Activated T-cell treated with anti-CD3 and anti-CD28 coated beads, Interleukin-2, amount 50 U/mL, for 4 hours (primary cell): ENCODE data around the gene CPEB4. TPM values are rescaled to one million over a fixed set of nuclear protein-coding genes. Genes with fewer than 3 reads are reported as not detected.

Experiments
- ATAC-seq, 2 donors: fragments of 200-7000 bp; cut with Tn5 transposase; one replicate each; pipeline ENCODE4 v1.10.0; 2021
- DNase-seq: peaks from one replicate; pipeline ENCODE4 v3.0.0-alpha.2; 2020
- H3K27me3 Mint-ChIP-seq: one replicate; pipeline ENCODE4 v1.8.0; 2021; ENCODE audit warnings: low read depth, mixed read lengths
- H3K36me3 Mint-ChIP-seq: one replicate; pipeline ENCODE4 v1.8.0; 2022; ENCODE audit warnings: mixed read lengths; ENCODE audit not compliant: insufficient read depth
- H3K4me1 Mint-ChIP-seq: one replicate; pipeline ENCODE4 v1.8.0; 2021; ENCODE audit warnings: low read depth, mixed read lengths
- H3K4me3 Mint-ChIP-seq: one replicate; pipeline ENCODE4 v1.8.0; 2021; ENCODE audit warnings: mild to moderate bottlenecking, moderate library complexity, mixed read lengths
- H3K9me3 Mint-ChIP-seq: one replicate; pipeline ENCODE4 v1.8.0; 2021; ENCODE audit warnings: mixed read lengths
- total RNA-seq, 3 donors: library from RNA; stranded (reverse); gene quantifications; one replicate each; pipeline ENCODE4 v1.2.1, GENCODE V29; 2021

Gene CPEB4
- total RNA-seq, 3 donors from 2014 or later = 14.4 to 17.2 (median 14.9) TPM

DNA sequence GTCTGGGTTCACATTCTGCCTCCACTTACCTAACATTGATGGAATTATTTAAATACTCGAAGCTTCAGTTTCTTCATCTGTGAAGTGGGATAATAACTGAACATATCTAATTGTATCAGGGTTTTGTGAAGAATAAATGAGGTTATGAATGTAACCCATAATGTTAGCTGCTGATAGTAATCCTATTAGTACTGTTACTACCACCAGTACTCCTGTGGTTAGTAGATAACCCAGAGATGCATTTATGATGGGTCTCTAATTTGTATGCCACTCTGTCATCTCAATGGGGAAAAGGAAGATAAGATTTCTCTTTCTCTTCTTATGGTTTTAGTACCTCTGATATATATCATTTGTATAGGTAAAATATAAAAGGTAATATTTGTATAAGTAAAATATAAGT is 16.0 kb downstream of the CPEB4 start:
- no peaks in the 10 kb centered on the region for H3K9me3 Mint-ChIP-seq
- ATAC-seq (no peak), DNase-seq (no peak)
- H3K4me1 Mint-ChIP-seq = peaks cover 36% of the 10 kb centered on the region
- H3K27me3 Mint-ChIP-seq = no peaks in the 10 kb centered on the region
- no peak overlapping the region for H3K4me3 Mint-ChIP-seq
- peaks cover 10% of the 10 kb centered on the region for H3K36me3 Mint-ChIP-seq

DNA sequence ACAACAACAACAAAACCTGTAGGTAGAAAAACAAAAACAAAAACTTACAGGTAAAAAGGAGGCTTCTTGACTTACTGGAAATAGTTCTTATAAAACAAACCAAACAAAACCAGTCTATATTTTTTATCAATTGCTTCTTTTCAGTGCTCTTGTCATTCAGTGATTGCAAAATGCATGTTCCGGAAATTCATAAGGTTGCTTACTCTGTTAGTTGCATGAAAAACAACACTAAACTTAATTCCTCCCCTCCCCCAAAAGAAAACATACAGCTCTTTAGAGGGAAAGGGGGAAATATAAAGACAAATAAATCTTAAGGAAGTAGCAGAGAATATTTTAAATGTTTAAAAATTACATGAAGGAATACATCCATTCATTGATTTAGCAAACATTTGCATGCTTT is 19.1 kb downstream of the CPEB4 start:
- peaks cover 30% of the 10 kb centered on the region for H3K4me1 Mint-ChIP-seq
- H3K27me3 Mint-ChIP-seq = no peaks in the 10 kb centered on the region
- DNase-seq (no peak), ATAC-seq (no peak)
- H3K4me3 Mint-ChIP-seq = no peak overlapping the region
- H3K9me3 Mint-ChIP-seq = no peaks in the 10 kb centered on the region
- peaks cover 8% of the 10 kb centered on the region for H3K36me3 Mint-ChIP-seq

DNA sequence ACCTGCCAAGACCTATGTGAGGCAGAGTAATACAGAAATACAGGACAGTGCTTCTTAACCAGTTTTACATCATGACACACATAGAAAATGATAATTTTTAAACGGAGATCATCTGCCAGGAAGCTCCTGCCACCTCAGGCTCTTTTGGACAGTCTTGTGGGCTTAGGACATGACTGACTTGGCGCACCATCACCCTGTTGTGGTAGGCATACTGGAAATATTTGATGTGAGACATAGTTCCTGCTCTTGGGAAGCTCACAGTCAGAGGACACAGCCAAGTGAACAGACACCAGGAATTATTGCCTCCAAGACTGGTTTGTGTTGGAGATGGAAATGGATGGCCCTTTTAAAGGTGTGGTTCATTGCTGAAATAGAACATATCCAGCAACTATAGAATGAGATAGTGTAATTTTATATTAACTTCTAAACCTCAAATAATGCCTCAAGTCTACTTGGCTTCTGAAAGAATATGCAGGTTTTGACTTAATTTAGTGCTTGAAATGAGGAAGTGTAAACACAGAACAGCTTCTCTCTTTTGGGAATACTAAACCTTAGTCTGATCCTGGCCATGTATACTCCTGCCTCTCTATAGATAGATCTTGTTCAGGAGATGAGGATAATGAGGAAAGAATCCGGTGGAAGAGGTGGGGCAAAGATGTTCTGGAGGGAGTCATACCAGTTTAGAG is 19.7 kb downstream of the CPEB4 start:
- ATAC-seq = no peak
- no peak for DNase-seq
- Mint-ChIP-seq H3K4me3 (no peak overlapping the region), H3K9me3 (no peaks in the 10 kb centered on the region), H3K36me3 (peaks cover 8% of the 10 kb centered on the region), H3K27me3 (no peaks in the 10 kb centered on the region), H3K4me1 (peaks cover 25% of the 10 kb centered on the region)

DNA sequence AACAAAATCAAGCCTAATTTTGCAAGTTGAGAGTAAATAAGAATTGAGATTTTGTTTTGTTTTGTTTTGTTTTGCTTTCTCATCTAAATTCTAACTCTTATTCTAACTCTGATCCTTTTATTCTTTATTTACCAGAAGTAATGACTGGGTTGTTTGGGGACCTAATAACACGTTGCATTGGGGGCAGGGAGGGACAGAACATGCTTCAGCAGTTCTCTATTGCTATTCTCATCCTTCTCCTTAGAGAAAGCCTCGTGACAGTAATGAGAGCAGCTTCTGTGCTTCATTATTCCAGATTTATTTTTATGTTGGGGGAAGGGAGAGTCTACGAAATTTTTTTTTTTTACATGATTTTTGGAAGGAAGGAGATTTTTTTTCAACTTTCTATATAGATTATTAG is 21.1 kb downstream of the CPEB4 start:
- peaks cover 11% of the 10 kb centered on the region for H3K36me3 Mint-ChIP-seq
- H3K4me3 Mint-ChIP-seq = no peak overlapping the region
- no peaks in the 10 kb centered on the region for H3K9me3 Mint-ChIP-seq
- DNase-seq (no peak), ATAC-seq (no peak)
- H3K27me3 Mint-ChIP-seq = no peaks in the 10 kb centered on the region
- peaks cover 20% of the 10 kb centered on the region for H3K4me1 Mint-ChIP-seq

DNA sequence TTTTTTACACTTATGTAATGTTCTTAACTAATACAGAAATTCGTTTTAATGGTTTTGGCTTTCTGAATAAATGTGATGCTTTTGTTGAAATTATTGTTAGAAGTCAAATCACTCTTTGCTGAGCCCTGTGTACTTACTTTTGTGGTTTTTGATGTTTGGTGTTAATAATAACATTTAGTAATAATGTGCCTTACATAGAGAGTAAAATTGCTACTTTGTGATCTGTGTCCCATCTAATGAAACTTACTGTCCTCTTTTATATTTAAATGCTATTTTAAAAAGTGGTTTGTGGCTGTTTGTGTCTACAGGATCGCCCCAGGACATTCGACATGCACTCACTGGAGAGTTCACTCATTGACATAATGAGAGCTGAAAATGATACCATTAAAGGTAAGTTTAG is 22.1 kb downstream of the CPEB4 start:
- no peak for ATAC-seq
- no peaks in the 10 kb centered on the region for H3K9me3 Mint-ChIP-seq
- H3K36me3 Mint-ChIP-seq = peaks cover 11% of the 10 kb centered on the region
- peaks cover 20% of the 10 kb centered on the region for H3K4me1 Mint-ChIP-seq
- no peaks in the 10 kb centered on the region for H3K27me3 Mint-ChIP-seq
- no peak for DNase-seq
- no peak overlapping the region for H3K4me3 Mint-ChIP-seq

DNA sequence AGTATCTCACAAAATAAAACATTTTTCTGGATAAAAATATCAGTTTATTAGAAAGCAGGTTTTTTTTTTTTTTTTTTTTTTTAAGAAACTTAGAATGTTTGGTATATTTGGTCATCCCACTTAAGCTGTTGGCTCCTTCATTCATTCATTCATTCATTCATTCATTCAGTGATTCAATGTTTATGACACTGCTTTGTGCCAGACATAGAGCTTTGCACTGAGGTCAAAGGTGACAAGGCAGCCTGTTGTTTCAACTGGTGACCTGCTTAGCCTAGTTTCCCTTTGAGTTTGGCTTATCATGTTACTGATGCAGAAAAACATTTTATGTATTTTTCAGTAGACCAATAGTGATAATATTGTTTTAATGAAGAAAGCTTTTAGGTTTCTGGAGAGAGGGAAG is 23.5 kb downstream of the CPEB4 start:
- Mint-ChIP-seq H3K36me3 (peaks cover 11% of the 10 kb centered on the region), H3K4me3 (no peak overlapping the region), H3K27me3 (no peaks in the 10 kb centered on the region), H3K4me1 (peaks cover 20% of the 10 kb centered on the region), H3K9me3 (no peaks in the 10 kb centered on the region)
- ATAC-seq (no peak), DNase-seq (no peak)

DNA sequence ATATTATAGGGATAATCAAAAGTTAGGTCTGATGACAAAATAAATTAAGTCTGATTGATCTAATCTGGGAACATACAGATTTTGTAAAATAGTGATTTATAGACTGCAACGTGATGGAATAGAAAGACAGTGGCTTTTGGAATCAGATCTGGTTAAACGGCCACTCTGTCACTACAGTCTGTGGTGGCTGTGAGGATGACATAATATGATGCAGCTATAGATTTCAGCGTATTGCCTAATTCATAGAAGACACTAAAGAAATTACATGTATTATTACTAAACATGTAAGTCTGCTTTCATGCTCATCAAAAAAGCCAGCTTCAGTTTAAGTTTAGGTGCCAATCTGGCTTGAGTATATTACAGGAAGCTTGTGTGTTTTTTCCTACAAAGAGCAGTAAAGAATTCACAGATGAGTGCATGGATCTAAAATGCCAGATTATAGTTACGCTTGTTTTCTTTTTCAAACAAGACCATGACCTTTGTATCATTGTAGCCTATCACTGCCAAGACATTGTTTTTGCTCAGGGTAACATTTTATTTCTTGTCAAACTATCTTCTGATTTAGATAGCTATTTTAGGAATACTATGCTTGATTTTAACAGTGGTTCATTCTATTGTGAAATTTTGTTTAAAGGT is 25.7 kb downstream of the CPEB4 start:
- Mint-ChIP-seq H3K4me3 (no peak overlapping the region), H3K9me3 (no peaks in the 10 kb centered on the region)
- no peak for DNase-seq

DNA sequence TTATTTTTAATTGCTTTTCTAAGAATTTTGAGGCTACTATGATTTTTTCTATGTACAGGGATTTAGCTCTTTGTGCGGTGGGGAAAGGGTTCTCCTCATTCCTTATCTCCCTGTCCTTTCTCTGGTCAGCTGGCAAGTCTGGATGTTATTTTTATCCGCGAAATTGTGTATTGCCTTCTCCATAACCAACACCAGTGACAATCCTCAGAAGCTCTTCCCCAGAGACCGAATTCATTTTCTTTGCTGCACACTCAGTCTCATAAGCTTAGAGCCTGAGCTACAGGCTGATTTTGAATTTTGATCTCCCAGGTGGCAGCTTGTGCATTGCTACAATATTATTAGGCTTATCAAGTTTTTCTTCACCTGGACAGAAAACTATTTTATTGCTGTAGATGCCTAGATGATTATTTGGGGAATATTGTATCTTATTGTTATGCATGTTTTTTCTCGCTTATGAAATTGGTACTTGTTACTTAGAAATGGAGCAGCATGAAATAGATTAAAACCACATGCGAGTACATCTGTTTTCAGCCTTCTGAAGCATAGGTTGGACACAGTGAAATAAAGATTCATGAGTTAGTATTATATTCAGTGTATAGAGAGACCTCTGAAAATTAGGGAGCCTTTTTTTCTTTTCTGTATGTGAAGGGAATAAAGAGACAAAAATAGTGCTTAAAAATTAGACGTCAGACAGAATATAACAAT is 27.3 kb downstream of the CPEB4 start:
- Mint-ChIP-seq H3K9me3 (no peaks in the 10 kb centered on the region), H3K36me3 (peaks cover 8% of the 10 kb centered on the region), H3K4me3 (no peak overlapping the region), H3K27me3 (no peaks in the 10 kb centered on the region), H3K4me1 (peaks cover 5% of the 10 kb centered on the region)
- DNase-seq (no peak), ATAC-seq (no peak)

More for the DNA sequence above, 25.7 kb downstream of the CPEB4 start:
- ATAC-seq = no peak
- peaks cover 11% of the 10 kb centered on the region for H3K4me1 Mint-ChIP-seq
- H3K36me3 Mint-ChIP-seq = peaks cover 11% of the 10 kb centered on the region
- H3K27me3 Mint-ChIP-seq = no peaks in the 10 kb centered on the region

DNA sequence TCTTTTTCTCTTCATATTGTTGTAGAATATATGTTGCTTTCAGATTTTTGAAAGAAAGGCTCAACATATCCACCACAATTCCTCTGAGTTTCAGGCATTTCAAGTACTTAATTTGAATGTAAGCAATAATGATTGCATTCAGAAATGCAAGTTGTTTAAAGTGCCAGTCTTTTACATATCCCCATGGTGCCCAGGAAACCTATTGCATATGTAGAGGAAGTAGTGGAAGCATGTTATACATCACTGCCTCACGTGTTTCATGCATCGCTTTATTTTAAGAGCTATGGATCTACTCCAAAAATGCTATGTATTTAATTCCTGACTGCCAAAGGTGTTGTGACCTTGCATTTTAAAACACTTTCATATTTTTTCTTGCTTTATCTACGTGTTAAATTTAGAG is 28.1 kb downstream of the CPEB4 start:
- no peak for DNase-seq
- Mint-ChIP-seq H3K9me3 (no peaks in the 10 kb centered on the region), H3K4me1 (peaks cover 10% of the 10 kb centered on the region), H3K27me3 (no peaks in the 10 kb centered on the region), H3K4me3 (no peak overlapping the region), H3K36me3 (peaks cover 8% of the 10 kb centered on the region)
- ATAC-seq = no peak

DNA sequence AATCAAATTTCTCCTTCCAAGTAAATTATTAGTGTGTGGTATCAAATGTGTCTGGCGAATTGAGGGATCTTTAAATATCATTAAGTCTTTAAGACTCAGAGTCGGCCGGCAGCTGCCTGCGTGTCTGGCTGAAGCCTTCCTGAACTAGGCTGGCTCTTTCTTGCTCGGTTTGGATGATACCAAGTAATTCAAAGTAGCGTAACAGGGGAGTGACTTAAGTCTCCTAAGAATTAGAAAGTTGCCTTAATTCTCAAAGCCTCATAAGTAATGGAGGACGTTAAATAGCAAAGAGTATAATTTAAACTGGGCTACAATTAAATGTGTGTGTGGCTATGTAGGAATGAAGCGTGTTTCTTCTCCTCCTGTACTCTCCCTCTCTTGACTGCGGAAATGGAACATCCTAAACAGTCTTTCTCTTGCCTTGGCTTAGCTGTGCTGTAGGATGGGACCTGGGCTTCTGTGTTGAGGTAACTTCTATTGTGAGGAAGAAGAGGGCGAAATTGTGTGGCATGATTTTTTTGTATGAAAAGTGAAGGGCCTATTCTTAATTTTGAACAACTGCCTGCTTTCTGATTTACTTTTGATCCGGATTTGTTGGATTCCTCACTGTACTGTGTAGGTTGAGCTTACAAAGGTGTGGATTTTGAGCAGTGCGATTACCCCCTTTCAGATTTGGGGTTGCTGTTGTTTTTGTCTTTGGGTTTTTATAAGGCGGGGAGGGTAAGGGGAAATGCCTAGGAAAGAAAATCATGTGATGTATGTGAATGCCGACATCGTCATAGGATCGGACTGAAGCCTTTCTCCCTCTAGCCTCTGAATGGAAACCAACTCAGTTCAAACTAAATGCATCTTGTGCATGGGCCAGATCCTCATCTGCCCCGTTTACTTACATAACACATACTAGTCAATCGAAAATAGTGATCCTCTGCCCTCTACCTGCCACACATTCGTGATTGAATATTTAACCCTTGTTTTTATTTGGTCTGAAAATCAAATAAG is 29.9 kb downstream of the CPEB4 start:
- peaks cover 13% of the 10 kb centered on the region for H3K4me1 Mint-ChIP-seq
- ATAC-seq = peak; percentile 96 to 97

DNA sequence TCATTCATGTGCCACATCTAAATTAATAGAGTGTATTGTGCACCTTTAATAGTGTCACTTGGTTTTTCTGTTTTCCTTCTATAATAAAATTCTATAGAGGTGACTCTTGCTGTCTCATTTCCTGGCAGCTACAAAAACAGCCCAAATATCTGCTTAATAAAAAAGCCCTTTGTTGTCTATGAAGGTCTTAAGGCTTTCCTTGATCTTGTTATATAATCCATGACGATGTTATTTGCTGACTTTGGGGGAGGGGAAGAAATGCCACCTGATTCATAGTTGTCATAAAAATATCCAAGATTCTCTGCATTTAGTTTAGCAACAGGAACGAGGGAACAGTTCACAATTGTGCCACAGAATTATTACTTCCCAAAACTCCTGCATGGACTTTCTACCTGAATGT is 31.3 kb downstream of the CPEB4 start:
- no peaks in the 10 kb centered on the region for H3K9me3 Mint-ChIP-seq

More for the DNA sequence above, 29.9 kb downstream of the CPEB4 start:
- peak; percentile 46 for DNase-seq
- no peaks in the 10 kb centered on the region for H3K9me3 Mint-ChIP-seq
- peaks cover 3% of the 10 kb centered on the region for H3K36me3 Mint-ChIP-seq
- H3K4me3 Mint-ChIP-seq = no peak overlapping the region
- no peaks in the 10 kb centered on the region for H3K27me3 Mint-ChIP-seq

DNA sequence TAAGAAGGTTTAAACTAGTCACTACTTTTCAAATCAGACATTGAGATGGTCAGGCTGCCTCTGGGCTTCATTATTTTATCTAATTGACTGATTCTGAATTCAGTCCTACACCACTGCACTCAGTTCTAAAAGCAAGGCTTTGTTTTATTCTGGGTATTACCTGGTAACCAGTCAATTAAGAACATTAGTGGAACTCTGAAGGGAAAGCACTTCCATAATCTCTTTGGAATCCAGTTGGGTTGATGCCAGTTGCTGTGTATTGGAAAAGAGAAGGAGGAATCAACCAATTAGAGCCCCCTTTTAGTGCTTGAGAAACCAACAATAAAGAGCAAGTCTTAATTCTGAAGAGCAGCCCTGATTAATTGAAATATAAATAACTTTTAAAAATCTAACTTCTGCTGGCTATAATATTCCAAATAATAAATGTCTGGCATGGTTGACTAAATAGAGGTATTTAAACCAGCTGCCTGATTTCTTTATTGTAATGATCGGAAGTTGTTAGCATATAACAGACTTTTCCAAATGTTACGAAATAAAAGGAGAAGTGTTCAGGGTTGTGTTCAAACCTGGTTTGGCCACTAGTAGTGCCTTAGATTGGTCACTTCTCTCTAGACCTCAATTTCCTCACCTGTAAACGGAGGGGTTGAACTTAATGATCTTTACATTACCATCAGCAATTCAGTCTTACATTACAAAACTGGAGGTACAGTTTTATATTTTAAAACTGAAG is 32.0 kb downstream of the CPEB4 start:
- H3K9me3 Mint-ChIP-seq = no peaks in the 10 kb centered on the region
- ATAC-seq (no peak), DNase-seq (no peak)
- no peaks in the 10 kb centered on the region for H3K27me3 Mint-ChIP-seq
- peaks cover 2% of the 10 kb centered on the region for H3K36me3 Mint-ChIP-seq
- peaks cover 27% of the 10 kb centered on the region for H3K4me1 Mint-ChIP-seq
- no peak overlapping the region for H3K4me3 Mint-ChIP-seq

More for the DNA sequence above, 31.3 kb downstream of the CPEB4 start:
- Mint-ChIP-seq H3K36me3 (peaks cover 2% of the 10 kb centered on the region), H3K27me3 (no peaks in the 10 kb centered on the region), H3K4me1 (peaks cover 21% of the 10 kb centered on the region), H3K4me3 (no peak overlapping the region)
- ATAC-seq (no peak), DNase-seq (no peak)

DNA sequence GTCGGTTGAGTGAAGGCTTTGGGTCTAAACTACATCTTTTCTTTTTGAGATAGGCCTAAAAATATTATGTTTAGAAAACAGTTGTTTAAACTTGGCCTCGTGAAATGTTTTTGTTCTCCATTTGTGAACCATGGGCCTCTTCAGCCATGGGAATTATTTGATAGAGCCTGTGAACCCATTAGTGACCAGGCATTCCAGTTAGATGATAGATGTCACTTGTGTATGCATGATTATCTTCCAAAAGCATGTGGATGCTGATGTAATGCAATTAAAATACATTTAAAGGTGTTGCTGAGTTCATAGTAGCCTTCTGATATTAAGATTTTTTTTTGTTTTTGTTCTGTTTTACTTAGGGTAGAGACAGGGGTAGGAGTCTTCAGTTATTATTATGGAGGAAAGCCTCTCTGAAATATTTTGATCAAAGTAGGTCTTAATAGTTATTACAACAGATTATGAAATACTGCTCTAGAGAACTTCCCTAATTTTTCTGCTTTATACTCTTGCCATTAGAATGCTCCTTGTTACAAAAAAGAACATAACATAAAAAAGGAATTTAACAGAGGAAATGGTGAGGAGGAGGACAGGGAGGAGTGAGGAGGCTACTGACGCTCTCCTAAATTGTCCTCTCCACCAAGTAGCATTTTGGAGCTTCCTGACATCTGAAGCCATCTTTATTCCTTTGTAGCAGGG is 32.9 kb downstream of the CPEB4 start:
- ATAC-seq = no peak

More for the DNA sequence above, 32.9 kb downstream of the CPEB4 start:
- H3K27me3 Mint-ChIP-seq = no peaks in the 10 kb centered on the region
- DNase-seq = no peak
- no peaks in the 10 kb centered on the region for H3K9me3 Mint-ChIP-seq
- peaks cover 2% of the 10 kb centered on the region for H3K36me3 Mint-ChIP-seq
- peaks cover 28% of the 10 kb centered on the region for H3K4me1 Mint-ChIP-seq
- H3K4me3 Mint-ChIP-seq = no peak overlapping the region
